GM23338 (cell line): Measurements from ENCODE around the gene ERC1. TPM values are rescaled to one million over a fixed set of nuclear protein-coding genes. Genes with fewer than 3 reads are reported as not detected.

Experiments
- ATAC-seq: fragments of 200-7000 bp; cut with Tn5 transposase; 3 replicates; pipeline ENCODE4 v1.9.1; 2020
- DNase-seq: peaks from one replicate; pipeline ENCODE4 v3.0.0-alpha.2; 2015; ENCODE audit warnings: low spot score
- H2AFZ ChIP-seq: fragments of 200-600 bp; sonication (generic); 2 replicates; pipeline ENCODE4 v1.8.0; 2016; ENCODE audit warnings: antibody characterized with exemption, mild to moderate bottlenecking, moderate library complexity
- H3F3A ChIP-seq: fragments of 200-600 bp; sonication (generic); replicated peaks from 2 replicates; pipeline ENCODE4 v1.8.0; 2017; ENCODE audit warnings: antibody characterized with exemption, mixed run types, low read depth
- H3K27ac ChIP-seq: fragments of 200-600 bp; sonication (generic); 2 replicates; pipeline ENCODE4 v1.6.1; 2016; ENCODE audit warnings: low read depth
- H3K27me3 ChIP-seq: fragments of 200-600 bp; sonication (generic); 2 replicates; pipeline ENCODE4 v1.8.0; 2016; ENCODE audit warnings: mild to moderate bottlenecking, mixed run types, moderate library complexity; ENCODE audit not compliant: insufficient read depth
- H3K36me3 ChIP-seq: fragments of 200-600 bp; sonication (generic); 2 replicates; pipeline ENCODE4 v1.8.0; 2016; ENCODE audit warnings: mild to moderate bottlenecking; ENCODE audit not compliant: insufficient read depth
- H3K4me1 ChIP-seq: fragments of 200-600 bp; sonication (generic); 2 replicates; pipeline ENCODE4 v1.8.0; 2016; ENCODE audit warnings: mild to moderate bottlenecking, moderate library complexity; ENCODE audit not compliant: insufficient read depth
- H3K4me2 ChIP-seq: fragments of 200-600 bp; sonication (generic); 2 replicates; pipeline ENCODE4 v1.7.1; 2017; ENCODE audit warnings: mixed run types
- H3K4me3 ChIP-seq: fragments of 200-600 bp; sonication (generic); 2 replicates; pipeline ENCODE4 v1.6.1; 2016; ENCODE audit warnings: mixed run types
- H3K79me2 ChIP-seq: fragments of 200-600 bp; sonication (generic); replicated peaks from 2 replicates; pipeline ENCODE4 v1.8.0; 2017; ENCODE audit warnings: mild to moderate bottlenecking; ENCODE audit not compliant: insufficient read depth
- H3K9me2 ChIP-seq: fragments of 200-600 bp; sonication (generic); 2 replicates; pipeline ENCODE4 v1.8.0; 2017; ENCODE audit not compliant: insufficient read depth
- H4K20me1 ChIP-seq: fragments of 200-600 bp; sonication (generic); replicated peaks from 2 replicates; pipeline ENCODE4 v1.8.0; 2017; ENCODE audit warnings: mild to moderate bottlenecking; ENCODE audit not compliant: insufficient read depth
- H3K27ac Mint-ChIP-seq: 2 replicates; pipeline ENCODE4 v1.8.0; 2020; ENCODE audit warnings: inconsistent platforms, mild to moderate bottlenecking, moderate library complexity, mixed read lengths
- H3K27me3 Mint-ChIP-seq: 3 replicates; pipeline ENCODE4 v1.8.0; 2022; ENCODE audit warnings: low read depth, mild to moderate bottlenecking, moderate library complexity, mixed read lengths, inconsistent platforms; ENCODE audit not compliant: insufficient read depth, poor library complexity
- H3K36me3 Mint-ChIP-seq: 3 replicates; pipeline ENCODE4 v1.8.0; 2021; ENCODE audit warnings: low read depth, mild to moderate bottlenecking, inconsistent platforms, moderate library complexity, mixed read lengths
- H3K4me1 Mint-ChIP-seq: 3 replicates; pipeline ENCODE4 v1.8.0; 2020; ENCODE audit warnings: mild to moderate bottlenecking, inconsistent platforms, mixed read lengths
- H3K4me3 Mint-ChIP-seq: 3 replicates; pipeline ENCODE4 v1.8.0; 2021; ENCODE audit warnings: moderate library complexity, mild to moderate bottlenecking, inconsistent platforms, mixed read lengths
- H3K9me3 Mint-ChIP-seq: 3 replicates; pipeline ENCODE4 v1.8.0; 2020; ENCODE audit warnings: moderate library complexity, mild to moderate bottlenecking, inconsistent platforms, mixed read lengths
- CREB1 ChIP-seq: fragments of 250-450 bp; sonication (Bioruptor Pico); IDR thresholded peaks from 2 replicates; pipeline ENCODE4 v1.5.0; 2020; ENCODE audit warnings: low read depth, mild to moderate bottlenecking, moderate library complexity
- EZH2 ChIP-seq: fragments of 200-600 bp; sonication (generic); IDR thresholded peaks from one replicate; pipeline ENCODE4 v1.8.0; 2017; ENCODE audit warnings: antibody characterized with exemption, mild to moderate bottlenecking, low read depth; ENCODE audit not compliant: unreplicated experiment
- EZH2phosphoT487 ChIP-seq: fragments of 200-600 bp; sonication (generic); IDR thresholded peaks from one replicate; pipeline ENCODE4 v1.8.1; 2018; ENCODE audit warnings: antibody characterized with exemption; ENCODE audit not compliant: unreplicated experiment
- JUNB ChIP-seq: IDR thresholded peaks from one replicate; pipeline ENCODE4 v1.6.1; 2016; ENCODE audit warnings: antibody characterized with exemption; ENCODE audit not compliant: unreplicated experiment
- NANOG ChIP-seq: IDR thresholded peaks from 2 replicates; pipeline ENCODE4 v1.6.1; 2016; ENCODE audit warnings: antibody characterized with exemption, borderline replicate concordance
- POLR2AphosphoS5 ChIP-seq: IDR thresholded peaks from 2 replicates; pipeline ENCODE4 v1.6.1; 2016; ENCODE audit warnings: antibody characterized with exemption, low read depth
- STAT1 ChIP-seq: IDR thresholded peaks from one replicate; pipeline ENCODE4 v1.6.1; 2016; ENCODE audit warnings: antibody characterized with exemption; ENCODE audit not compliant: unreplicated experiment
- ZNF114 ChIP-seq: fragments of 250-450 bp; sonication (Bioruptor Pico); IDR thresholded peaks from 2 replicates; pipeline ENCODE4 v1.5.0; 2020; ENCODE audit warnings: mild to moderate bottlenecking, moderate library complexity
- ZNF331 ChIP-seq: fragments of 250-450 bp; sonication (Bioruptor Pico); IDR thresholded peaks from 2 replicates; pipeline ENCODE4 v1.5.0; 2020; ENCODE audit warnings: low read depth, mild to moderate bottlenecking, moderate library complexity
- polyA plus RNA-seq: library from polyadenylated mRNA; unstranded; fragments of >200 nt; fragmentation: Nextera tagmentation; extraction: Ambion mirVana; gene quantifications from 2 replicates; pipeline ENCODE4 v1.2.1, GENCODE V29; 2016
- total RNA-seq: library from RNA; depleted of rRNA; stranded (reverse); fragments of >200 nt; shearing (Covaris generic); gene quantifications from 2 replicates; pipeline ENCODE4 v1.2.3, GENCODE V29; 2014
- TF ChIP-seq, protein P1 (sequence below): fragments of 250-450 bp; sonication (Bioruptor Pico); IDR thresholded peaks from 2 replicates; pipeline ENCODE4 v1.5.0; 2020; ENCODE audit warnings: mild to moderate bottlenecking, moderate library complexity
- TF ChIP-seq, protein P2 (sequence below): IDR thresholded peaks from 2 replicates; pipeline ENCODE4 v1.6.1; 2016; ENCODE audit warnings: antibody characterized with exemption
- TF ChIP-seq, protein P3 (sequence below): IDR thresholded peaks from one replicate; pipeline ENCODE4 v1.6.1; 2018; ENCODE audit warnings: antibody characterized with exemption; ENCODE audit not compliant: unreplicated experiment
- TF ChIP-seq, protein P4 (sequence below), 2 experiments: fragments of 200-600 bp in 1 of 2; sonication (generic) in 1 of 2; conservative IDR thresholded peaks; 2 replicates each; pipeline versions ENCODE4 v1.5.1 to v1.6.1; 2016 to 2017; ENCODE audit warnings: antibody characterized with exemption in 2 of 2, low read depth in 2 of 2, mild to moderate bottlenecking in 2 of 2, moderate library complexity in 1 of 2

The ERC1 gene
- total and polyA plus RNA-seq, 2 experiments from 2014 or later: 28.1 to 35.3 TPM

DNA sequence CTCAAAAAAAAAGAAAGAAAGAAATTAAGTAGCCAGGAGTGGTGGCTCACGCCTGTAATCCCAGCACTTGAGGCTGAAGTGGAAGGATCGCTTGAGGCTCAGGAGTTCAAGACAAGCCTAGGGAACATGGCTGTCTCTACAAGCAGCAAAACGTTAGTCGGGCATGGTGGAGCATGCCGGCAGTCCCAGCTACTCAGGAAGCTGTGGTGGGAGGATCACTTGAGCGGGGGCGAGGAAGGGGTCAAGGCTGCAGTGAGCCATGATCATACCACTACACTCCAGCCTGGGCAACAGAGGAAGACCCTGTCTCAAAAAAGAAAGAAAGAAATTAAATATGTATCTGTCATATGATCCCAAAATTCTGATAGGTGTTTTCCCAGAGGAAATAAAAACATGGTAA lies 46.8 kb upstream of the ERC1 start:
- DNase-seq: no peak
- Histone ChIP-seq H3K79me2 (peaks cover 89% of the 10 kb centered on the region), H4K20me1 (peaks cover 12% of the 10 kb centered on the region), H3K27me3 (no peaks in the 10 kb centered on the region), H3K27ac (peak overlapping the region; percentile 50; the same call in 1 of the 2 replicates), H2AFZ (no peak overlapping the region), H3F3A (0 out of 2 replicates have a peak, but pooled peaks cover 2% of the 10 kb centered on the region), H3K9me2 (no peaks in the 10 kb centered on the region), H3K4me2 (no peak overlapping the region), H3K4me1 (no peaks in the 10 kb centered on the region), H3K4me3 (no peak overlapping the region), H3K36me3 (no peaks in the 10 kb centered on the region; the same call in 1 of the 2 replicates)
- Mint-ChIP-seq H3K4me1 (peaks cover 4% of the 10 kb centered on the region), H3K9me3 (0 out of 3 replicates have a peak, but pooled peaks cover 4% of the 10 kb centered on the region), H3K36me3 (peaks cover 44% of the 10 kb centered on the region), H3K27ac (peak overlapping the region; percentile 80), H3K4me3 (no peak overlapping the region), H3K27me3 (peaks cover 5% of the 10 kb centered on the region)
- ATAC-seq: no peak
- TF ChIP-seq, protein P1, sequence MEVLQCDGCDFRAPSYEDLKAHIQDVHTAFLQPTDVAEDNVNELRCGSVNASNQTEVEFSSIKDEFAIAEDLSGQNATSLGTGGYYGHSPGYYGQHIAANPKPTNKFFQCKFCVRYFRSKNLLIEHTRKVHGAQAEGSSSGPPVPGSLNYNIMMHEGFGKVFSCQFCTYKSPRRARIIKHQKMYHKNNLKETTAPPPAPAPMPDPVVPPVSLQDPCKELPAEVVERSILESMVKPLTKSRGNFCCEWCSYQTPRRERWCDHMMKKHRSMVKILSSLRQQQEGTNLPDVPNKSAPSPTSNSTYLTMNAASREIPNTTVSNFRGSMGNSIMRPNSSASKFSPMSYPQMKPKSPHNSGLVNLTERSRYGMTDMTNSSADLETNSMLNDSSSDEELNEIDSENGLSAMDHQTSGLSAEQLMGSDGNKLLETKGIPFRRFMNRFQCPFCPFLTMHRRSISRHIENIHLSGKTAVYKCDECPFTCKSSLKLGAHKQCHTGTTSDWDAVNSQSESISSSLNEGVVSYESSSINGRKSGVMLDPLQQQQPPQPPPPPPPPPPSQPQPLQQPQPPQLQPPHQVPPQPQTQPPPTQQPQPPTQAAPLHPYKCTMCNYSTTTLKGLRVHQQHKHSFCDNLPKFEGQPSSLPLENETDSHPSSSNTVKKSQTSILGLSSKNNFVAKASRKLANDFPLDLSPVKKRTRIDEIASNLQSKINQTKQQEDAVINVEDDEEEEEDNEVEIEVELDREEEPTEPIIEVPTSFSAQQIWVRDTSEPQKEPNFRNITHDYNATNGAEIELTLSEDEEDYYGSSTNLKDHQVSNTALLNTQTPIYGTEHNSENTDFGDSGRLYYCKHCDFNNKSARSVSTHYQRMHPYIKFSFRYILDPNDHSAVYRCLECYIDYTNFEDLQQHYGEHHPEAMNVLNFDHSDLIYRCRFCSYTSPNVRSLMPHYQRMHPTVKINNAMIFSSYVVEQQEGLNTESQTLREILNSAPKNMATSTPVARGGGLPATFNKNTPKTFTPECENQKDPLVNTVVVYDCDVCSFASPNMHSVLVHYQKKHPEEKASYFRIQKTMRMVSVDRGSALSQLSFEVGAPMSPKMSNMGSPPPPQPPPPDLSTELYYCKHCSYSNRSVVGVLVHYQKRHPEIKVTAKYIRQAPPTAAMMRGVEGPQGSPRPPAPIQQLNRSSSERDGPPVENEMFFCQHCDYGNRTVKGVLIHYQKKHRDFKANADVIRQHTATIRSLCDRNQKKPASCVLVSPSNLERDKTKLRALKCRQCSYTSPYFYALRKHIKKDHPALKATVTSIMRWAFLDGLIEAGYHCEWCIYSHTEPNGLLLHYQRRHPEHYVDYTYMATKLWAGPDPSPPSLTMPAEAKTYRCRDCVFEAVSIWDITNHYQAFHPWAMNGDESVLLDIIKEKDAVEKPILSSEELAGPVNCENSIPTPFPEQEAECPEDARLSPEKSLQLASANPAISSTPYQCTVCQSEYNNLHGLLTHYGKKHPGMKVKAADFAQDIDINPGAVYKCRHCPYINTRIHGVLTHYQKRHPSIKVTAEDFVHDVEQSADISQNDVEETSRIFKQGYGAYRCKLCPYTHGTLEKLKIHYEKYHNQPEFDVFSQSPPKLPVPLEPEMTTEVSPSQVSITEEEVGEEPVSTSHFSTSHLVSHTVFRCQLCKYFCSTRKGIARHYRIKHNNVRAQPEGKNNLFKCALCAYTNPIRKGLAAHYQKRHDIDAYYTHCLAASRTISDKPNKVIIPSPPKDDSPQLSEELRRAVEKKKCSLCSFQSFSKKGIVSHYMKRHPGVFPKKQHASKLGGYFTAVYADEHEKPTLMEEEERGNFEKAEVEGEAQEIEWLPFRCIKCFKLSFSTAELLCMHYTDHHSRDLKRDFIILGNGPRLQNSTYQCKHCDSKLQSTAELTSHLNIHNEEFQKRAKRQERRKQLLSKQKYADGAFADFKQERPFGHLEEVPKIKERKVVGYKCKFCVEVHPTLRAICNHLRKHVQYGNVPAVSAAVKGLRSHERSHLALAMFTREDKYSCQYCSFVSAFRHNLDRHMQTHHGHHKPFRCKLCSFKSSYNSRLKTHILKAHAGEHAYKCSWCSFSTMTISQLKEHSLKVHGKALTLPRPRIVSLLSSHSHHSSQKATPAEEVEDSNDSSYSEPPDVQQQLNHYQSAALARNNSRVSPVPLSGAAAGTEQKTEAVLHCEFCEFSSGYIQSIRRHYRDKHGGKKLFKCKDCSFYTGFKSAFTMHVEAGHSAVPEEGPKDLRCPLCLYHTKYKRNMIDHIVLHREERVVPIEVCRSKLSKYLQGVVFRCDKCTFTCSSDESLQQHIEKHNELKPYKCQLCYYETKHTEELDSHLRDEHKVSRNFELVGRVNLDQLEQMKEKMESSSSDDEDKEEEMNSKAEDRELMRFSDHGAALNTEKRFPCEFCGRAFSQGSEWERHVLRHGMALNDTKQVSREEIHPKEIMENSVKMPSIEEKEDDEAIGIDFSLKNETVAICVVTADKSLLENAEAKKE (CRISPR knock-in tag): no peak
- TF ChIP-seq NANOG: no peak
- TF ChIP-seq, protein P2, sequence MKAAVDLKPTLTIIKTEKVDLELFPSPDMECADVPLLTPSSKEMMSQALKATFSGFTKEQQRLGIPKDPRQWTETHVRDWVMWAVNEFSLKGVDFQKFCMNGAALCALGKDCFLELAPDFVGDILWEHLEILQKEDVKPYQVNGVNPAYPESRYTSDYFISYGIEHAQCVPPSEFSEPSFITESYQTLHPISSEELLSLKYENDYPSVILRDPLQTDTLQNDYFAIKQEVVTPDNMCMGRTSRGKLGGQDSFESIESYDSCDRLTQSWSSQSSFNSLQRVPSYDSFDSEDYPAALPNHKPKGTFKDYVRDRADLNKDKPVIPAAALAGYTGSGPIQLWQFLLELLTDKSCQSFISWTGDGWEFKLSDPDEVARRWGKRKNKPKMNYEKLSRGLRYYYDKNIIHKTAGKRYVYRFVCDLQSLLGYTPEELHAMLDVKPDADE: no peak
- no peak for TF ChIP-seq EZH2phosphoT487
- no peak for TF ChIP-seq JUNB
- TF ChIP-seq CREB1: no peak
- no peak for TF ChIP-seq ZNF114 (CRISPR knock-in tag)
- TF ChIP-seq, protein P3, sequence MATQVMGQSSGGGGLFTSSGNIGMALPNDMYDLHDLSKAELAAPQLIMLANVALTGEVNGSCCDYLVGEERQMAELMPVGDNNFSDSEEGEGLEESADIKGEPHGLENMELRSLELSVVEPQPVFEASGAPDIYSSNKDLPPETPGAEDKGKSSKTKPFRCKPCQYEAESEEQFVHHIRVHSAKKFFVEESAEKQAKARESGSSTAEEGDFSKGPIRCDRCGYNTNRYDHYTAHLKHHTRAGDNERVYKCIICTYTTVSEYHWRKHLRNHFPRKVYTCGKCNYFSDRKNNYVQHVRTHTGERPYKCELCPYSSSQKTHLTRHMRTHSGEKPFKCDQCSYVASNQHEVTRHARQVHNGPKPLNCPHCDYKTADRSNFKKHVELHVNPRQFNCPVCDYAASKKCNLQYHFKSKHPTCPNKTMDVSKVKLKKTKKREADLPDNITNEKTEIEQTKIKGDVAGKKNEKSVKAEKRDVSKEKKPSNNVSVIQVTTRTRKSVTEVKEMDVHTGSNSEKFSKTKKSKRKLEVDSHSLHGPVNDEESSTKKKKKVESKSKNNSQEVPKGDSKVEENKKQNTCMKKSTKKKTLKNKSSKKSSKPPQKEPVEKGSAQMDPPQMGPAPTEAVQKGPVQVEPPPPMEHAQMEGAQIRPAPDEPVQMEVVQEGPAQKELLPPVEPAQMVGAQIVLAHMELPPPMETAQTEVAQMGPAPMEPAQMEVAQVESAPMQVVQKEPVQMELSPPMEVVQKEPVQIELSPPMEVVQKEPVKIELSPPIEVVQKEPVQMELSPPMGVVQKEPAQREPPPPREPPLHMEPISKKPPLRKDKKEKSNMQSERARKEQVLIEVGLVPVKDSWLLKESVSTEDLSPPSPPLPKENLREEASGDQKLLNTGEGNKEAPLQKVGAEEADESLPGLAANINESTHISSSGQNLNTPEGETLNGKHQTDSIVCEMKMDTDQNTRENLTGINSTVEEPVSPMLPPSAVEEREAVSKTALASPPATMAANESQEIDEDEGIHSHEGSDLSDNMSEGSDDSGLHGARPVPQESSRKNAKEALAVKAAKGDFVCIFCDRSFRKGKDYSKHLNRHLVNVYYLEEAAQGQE: no peak
- TF ChIP-seq POLR2AphosphoS5: no peak
- no peak for TF ChIP-seq ZNF331 (CRISPR knock-in tag)
- TF ChIP-seq EZH2: no peak
- TF ChIP-seq STAT1: no peak
- TF ChIP-seq, protein P4, sequence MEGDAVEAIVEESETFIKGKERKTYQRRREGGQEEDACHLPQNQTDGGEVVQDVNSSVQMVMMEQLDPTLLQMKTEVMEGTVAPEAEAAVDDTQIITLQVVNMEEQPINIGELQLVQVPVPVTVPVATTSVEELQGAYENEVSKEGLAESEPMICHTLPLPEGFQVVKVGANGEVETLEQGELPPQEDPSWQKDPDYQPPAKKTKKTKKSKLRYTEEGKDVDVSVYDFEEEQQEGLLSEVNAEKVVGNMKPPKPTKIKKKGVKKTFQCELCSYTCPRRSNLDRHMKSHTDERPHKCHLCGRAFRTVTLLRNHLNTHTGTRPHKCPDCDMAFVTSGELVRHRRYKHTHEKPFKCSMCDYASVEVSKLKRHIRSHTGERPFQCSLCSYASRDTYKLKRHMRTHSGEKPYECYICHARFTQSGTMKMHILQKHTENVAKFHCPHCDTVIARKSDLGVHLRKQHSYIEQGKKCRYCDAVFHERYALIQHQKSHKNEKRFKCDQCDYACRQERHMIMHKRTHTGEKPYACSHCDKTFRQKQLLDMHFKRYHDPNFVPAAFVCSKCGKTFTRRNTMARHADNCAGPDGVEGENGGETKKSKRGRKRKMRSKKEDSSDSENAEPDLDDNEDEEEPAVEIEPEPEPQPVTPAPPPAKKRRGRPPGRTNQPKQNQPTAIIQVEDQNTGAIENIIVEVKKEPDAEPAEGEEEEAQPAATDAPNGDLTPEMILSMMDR (conservative IDR thresholded peaks at IDR 0.05; ENCODE audit: low read depth in 2 of 2): no peak
